Myocyte (in vitro differentiated cells): ENCODE measurements around the gene NSMCE1. TPM values are rescaled to one million over a fixed set of nuclear protein-coding genes. Genes with fewer than 3 reads are reported as not detected.
"Not testable (repeated sequence)": the region's sequence is repeated elsewhere in the genome, so short reads cannot be mapped to it uniquely, and the experiment has no call there.

ENCODE experiments used
- DNase-seq: peaks from one replicate; pipeline ENCODE4 v3.0.0-alpha.2; 2012; ENCODE audit warnings: low read depth
- total RNA-seq: library from RNA; depleted of rRNA; stranded (reverse); fragments of >200 nt; gene quantifications from 2 replicates; pipeline ENCODE4 v1.2.3, GENCODE V29; 2014

The NSMCE1 gene
- total RNA-seq, 1 donor from 2014 or later = 46.6 TPM

GRCh38 chr16:27219161-27219560, 49.4 kb downstream of the NSMCE1 start:
- no peak for DNase-seq

GRCh38 chr16:27218756-27219155, 49.8 kb downstream of the NSMCE1 start:
- DNase-seq = no peak

GRCh38 chr16:27217256-27217655, 51.3 kb downstream of the NSMCE1 start:
- peak; percentile 83 for DNase-seq

GRCh38 chr16:27216297-27216885, 52.2 kb downstream of the NSMCE1 start:
- DNase-seq = no peak

GRCh38 chr16:27215660-27216059, 52.9 kb downstream of the NSMCE1 start:
- DNase-seq = no peak

- DNase-seq = no peak
Measured at GRCh38 chr16:27214084-27214961, 54.2 kb downstream of the NSMCE1 start.

- no peak for DNase-seq
Measured at GRCh38 chr16:27211026-27211425, 57.5 kb downstream of the NSMCE1 start.

- no peak for DNase-seq
Measured at GRCh38 chr16:27210174-27210573, 58.4 kb downstream of the NSMCE1 start.

GRCh38 chr16:27209591-27209990, 59.0 kb downstream of the NSMCE1 start:
- DNase-seq = no peak

GRCh38 chr16:27208796-27209195, 59.8 kb downstream of the NSMCE1 start:
- no peak for DNase-seq

- DNase-seq = no peak
Measured at GRCh38 chr16:27208081-27208680, 60.4 kb downstream of the NSMCE1 start.

GRCh38 chr16:27207121-27207520, 61.5 kb downstream of the NSMCE1 start:
- DNase-seq = not testable (repeated sequence)

- DNase-seq = no peak
Measured at GRCh38 chr16:27205423-27206065, 63.0 kb downstream of the NSMCE1 start.

GRCh38 chr16:27204312-27204915, 64.2 kb downstream of the NSMCE1 start:
- no peak for DNase-seq

- peak; percentile 100 for DNase-seq
Measured at GRCh38 chr16:27203507-27204311, 64.9 kb downstream of the NSMCE1 start, which contains the start of gene KDM8. KDM8 (plus strand) TSS chr16:27203526; CDS start chr16:27210124, 6,598 bp downstream.

GRCh38 chr16:27202923-27203506, 65.6 kb downstream of the NSMCE1 start:
- no peak for DNase-seq

GRCh38 chr16:27200914-27201313, 67.7 kb downstream of the NSMCE1 start:
- DNase-seq = not testable (repeated sequence)

GRCh38 chr16:27199736-27200135, 68.8 kb downstream of the NSMCE1 start:
- peak; percentile 33 for DNase-seq

- DNase-seq = no peak
Measured at GRCh38 chr16:27199235-27199586, 69.4 kb downstream of the NSMCE1 start.
